Activated T-helper 1 cell treated with anti-CD3 and anti-CD28 coated beads, Interleukin-12 subunit alpha, Interleukin-12 subunit beta, Interleukin-2, Interleukin-4 antibody, amounts not matched to agents 30 ng/mL and 10 ng/mL and 1 ng/mL, durations not matched to agents 14 hours and 24 hours and 36 hours (primary cell): ENCODE results near the gene CIBAR2. TPM values are rescaled to one million over a fixed set of nuclear protein-coding genes. Genes with fewer than 3 reads are reported as not detected.

Source experiments
- DNase-seq: peaks from one replicate; pipeline ENCODE4 v3.0.0; 2021; ENCODE audit warnings: low spot score
- H3K27ac Mint-ChIP-seq: one replicate; pipeline ENCODE4 v1.8.0; 2021; ENCODE audit warnings: mild to moderate bottlenecking, mixed read lengths
- H3K27me3 Mint-ChIP-seq: one replicate; pipeline ENCODE4 v1.8.0; 2022; ENCODE audit warnings: mild to moderate bottlenecking, moderate library complexity, mixed read lengths; ENCODE audit not compliant: insufficient read depth
- H3K36me3 Mint-ChIP-seq: one replicate; pipeline ENCODE4 v1.8.0; 2021; ENCODE audit warnings: low read depth, mixed read lengths
- H3K4me1 Mint-ChIP-seq: one replicate; pipeline ENCODE4 v1.8.0; 2021; ENCODE audit warnings: low read depth, mixed read lengths
- H3K4me3 Mint-ChIP-seq: one replicate; pipeline ENCODE4 v1.8.0; 2021; ENCODE audit warnings: mild to moderate bottlenecking, moderate library complexity, mixed read lengths
- H3K9me3 Mint-ChIP-seq: one replicate; pipeline ENCODE4 v1.8.0; 2021; ENCODE audit warnings: mixed read lengths
- intact Hi-C: fragments of 100-400 bp; cut with micrococcal nuclease; formaldehyde crosslinking; loops from one replicate; pipeline ENCODE4 v1.15.1; 2024
- total RNA-seq: library from RNA; stranded (reverse); gene quantifications from 2 replicates; pipeline ENCODE4 v1.2.3, GENCODE V29; 2022

Gene CIBAR2
- total RNA-seq, 1 donor from 2014 or later = not detected

DNA sequence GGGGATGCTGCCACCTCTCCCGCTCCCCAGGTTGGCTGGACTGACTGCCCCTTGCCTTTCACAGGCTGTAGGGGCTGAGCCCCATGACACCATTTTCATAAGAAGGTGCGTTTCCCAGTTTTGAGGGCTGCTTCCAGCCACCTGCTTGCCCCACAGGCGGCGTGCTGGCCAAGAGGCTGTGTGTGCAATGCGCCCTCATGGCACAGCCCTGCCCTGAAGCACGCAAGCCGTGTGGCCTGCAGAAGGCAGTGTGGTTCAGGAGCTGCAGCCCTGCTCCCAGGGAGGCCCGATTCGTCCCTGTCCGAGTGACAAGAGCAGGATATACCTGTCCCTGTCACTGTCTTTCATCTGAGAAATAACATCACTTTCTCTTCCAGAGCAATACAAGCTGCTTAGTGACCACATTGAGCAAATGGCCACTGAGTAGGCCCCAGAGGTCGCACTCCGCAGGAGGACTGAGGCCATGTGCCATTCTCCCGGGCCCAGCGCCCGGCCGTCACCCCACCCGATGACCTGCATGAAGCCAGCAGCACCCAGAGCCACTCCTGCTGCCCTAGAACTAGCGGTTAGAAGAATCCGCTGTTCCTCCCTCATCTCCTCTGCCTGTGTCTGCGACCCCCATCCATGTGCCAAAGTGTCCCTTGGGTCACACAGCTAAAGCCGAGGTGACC, 24.2 kb downstream of the CIBAR2 start:
- intact Hi-C loops = no loop called here
- H3K4me3 Mint-ChIP-seq = no peak overlapping the region
- H3K27ac Mint-ChIP-seq = no peak overlapping the region

DNA sequence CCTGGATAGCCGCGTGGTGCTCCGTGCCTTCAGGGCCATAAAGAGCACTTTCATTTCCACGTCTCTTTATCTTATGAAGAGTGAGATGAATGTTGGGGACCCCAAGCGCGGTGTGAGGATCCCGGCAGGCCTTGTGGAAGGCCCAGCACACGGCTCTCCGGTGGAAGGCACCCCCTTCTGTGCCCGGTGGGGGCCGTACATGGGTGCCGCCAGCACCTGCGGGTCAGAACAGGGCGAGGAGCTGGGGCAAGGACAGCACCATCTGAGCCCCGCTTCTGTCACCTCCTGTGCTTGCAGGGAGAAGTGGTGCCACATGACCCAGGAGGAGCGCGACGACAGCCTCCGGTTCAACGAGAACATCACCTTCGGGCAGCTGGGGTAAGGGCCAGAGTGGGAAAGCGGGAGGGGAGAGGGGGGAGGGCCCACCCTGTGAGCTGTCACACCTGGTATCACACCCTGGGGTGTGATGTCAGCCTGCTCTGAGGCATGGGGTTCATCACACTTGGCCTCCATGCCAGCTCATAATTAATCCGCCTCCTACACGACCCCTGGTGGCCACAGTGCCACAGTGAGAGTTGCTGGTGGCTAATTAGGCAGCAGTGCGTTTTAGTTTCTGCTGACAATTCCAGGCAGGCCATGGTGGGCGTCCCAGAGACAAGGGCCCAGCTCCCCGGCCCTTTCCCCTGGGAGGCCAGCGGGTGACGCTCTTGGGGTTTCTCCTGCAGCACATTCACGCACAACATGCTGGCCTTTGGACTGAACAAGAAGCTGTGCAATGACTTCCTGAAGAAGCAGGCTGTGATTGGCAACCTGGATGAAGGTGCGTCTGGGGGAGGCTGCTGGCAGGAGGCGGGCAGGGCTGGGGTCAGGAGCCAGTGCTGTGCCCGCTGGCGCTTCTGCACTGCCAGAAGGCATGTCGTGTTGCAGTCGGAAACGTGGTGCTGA, 25.7 kb downstream of the CIBAR2 start:
- Mint-ChIP-seq H3K4me3 (no peak overlapping the region), H3K4me1 (peaks cover 7% of the 10 kb centered on the region), H3K36me3 (no peaks in the 10 kb centered on the region), H3K9me3 (no peaks in the 10 kb centered on the region), H3K27me3 (no peaks in the 10 kb centered on the region), H3K27ac (no peak overlapping the region)
- intact Hi-C loops = loop anchor here (1.0 kb wide), 5 partner anchors 31 to 332 kb away; partner anchors contain the start of gene ZDHHC7
- peak; percentile 64 for DNase-seq

More for the DNA sequence above, 24.2 kb downstream of the CIBAR2 start:
- no peaks in the 10 kb centered on the region for H3K36me3 Mint-ChIP-seq
- no peaks in the 10 kb centered on the region for H3K9me3 Mint-ChIP-seq
- H3K4me1 Mint-ChIP-seq = peaks cover 7% of the 10 kb centered on the region
- no peak for DNase-seq
- H3K27me3 Mint-ChIP-seq = no peaks in the 10 kb centered on the region

DNA sequence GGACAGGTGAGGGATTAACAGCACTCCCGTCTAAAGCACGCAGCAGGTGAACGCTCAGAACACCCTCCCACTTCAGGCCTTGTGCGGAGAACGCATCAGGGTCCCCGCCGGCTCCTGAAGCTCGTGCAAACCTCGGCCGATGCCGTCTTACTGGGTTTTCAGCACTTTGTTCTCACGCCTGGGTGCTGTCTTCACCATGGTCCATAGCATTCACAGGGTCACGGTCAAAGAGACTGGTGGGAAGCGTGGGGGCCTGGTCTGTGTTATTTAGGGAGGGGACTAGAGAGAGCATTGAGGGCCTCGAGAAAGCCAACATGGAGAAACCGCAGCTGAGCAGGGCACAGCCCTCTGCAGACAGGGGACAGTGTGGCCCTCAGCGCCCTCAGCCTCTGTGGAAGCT, 26.6 kb downstream of the CIBAR2 start:
- no peaks in the 10 kb centered on the region for H3K9me3 Mint-ChIP-seq
- intact Hi-C loops = loop anchor here (1.0 kb wide), 5 partner anchors 30 to 331 kb away; partner anchors contain the start of gene ZDHHC7

DNA sequence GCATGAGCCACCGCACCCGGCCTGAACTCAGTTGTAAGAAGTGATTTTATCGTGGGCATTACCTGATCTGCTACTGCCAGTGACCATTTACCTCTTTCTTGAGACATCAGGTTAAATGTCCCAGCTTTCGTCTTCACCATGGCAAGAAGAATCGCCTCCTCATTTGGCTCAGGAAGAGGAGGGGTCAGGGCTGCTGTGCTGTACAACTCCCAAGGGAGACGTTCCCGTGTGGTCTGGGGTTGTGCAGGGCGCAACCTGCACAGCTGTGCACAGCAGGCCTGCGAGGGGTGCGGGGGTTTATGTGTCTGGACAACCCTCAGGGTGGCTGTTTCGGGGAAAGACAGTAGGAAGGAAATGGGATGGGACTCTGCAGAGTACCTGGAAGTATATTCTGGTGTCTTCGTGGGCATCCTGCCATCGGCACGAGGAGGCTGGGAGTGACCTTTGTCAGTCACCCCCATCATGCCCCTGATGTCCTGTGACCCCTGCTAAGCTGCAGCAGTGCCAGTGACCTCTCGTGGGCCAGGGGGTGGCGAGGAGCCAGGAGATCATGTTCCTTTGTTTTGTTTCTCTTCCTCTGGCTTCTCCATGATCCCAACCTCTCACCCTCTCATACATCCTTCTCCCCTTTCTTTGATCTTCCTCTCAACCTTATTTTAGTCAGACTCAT, 27.3 kb downstream of the CIBAR2 start:
- Mint-ChIP-seq H3K27ac (no peak overlapping the region), H3K4me3 (no peak overlapping the region), H3K27me3 (no peaks in the 10 kb centered on the region), H3K9me3 (no peaks in the 10 kb centered on the region), H3K4me1 (peaks cover 7% of the 10 kb centered on the region), H3K36me3 (no peaks in the 10 kb centered on the region)
- no peak for DNase-seq
- intact Hi-C loops = no loop called here

More for the DNA sequence above, 26.6 kb downstream of the CIBAR2 start:
- H3K4me3 Mint-ChIP-seq = no peak overlapping the region
- H3K27me3 Mint-ChIP-seq = no peaks in the 10 kb centered on the region
- H3K27ac Mint-ChIP-seq = no peak overlapping the region
- DNase-seq = no peak
- peaks cover 7% of the 10 kb centered on the region for H3K4me1 Mint-ChIP-seq
- H3K36me3 Mint-ChIP-seq = no peaks in the 10 kb centered on the region

DNA sequence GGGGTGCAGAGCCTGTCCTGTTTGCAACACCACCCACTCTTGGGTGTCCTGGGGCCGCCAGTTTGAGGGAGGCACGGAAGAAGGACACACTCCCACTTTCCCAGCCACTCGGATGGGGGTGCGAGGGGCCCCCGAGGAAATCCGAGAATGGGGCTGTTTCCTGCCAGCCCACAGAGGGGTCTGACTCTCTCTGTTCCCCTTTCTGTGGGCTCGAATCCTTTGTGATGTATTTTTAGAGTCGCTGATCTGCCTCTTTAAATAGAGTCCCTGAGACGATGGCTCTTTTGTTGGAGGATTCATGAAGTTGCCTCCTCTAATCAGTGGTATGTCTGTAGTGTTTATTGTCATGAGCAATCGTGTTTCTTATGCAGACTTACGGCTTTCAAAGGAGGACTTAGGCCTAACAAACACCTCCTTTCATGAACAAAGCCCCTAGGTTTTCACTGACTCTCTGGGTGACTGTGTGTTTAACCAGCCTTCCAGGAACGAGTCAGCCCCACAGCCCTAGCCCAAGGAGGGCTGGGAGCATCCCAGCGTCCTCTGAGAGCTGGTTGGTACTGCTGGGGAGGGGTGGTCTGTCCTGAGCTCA, 29.1 kb downstream of the CIBAR2 start:
- no peak overlapping the region for H3K4me3 Mint-ChIP-seq
- H3K27ac Mint-ChIP-seq = no peak overlapping the region
- no peaks in the 10 kb centered on the region for H3K36me3 Mint-ChIP-seq
- no peaks in the 10 kb centered on the region for H3K27me3 Mint-ChIP-seq
- peaks cover 7% of the 10 kb centered on the region for H3K4me1 Mint-ChIP-seq
- intact Hi-C loops = no loop called here
- no peak for DNase-seq
- H3K9me3 Mint-ChIP-seq = no peaks in the 10 kb centered on the region

DNA sequence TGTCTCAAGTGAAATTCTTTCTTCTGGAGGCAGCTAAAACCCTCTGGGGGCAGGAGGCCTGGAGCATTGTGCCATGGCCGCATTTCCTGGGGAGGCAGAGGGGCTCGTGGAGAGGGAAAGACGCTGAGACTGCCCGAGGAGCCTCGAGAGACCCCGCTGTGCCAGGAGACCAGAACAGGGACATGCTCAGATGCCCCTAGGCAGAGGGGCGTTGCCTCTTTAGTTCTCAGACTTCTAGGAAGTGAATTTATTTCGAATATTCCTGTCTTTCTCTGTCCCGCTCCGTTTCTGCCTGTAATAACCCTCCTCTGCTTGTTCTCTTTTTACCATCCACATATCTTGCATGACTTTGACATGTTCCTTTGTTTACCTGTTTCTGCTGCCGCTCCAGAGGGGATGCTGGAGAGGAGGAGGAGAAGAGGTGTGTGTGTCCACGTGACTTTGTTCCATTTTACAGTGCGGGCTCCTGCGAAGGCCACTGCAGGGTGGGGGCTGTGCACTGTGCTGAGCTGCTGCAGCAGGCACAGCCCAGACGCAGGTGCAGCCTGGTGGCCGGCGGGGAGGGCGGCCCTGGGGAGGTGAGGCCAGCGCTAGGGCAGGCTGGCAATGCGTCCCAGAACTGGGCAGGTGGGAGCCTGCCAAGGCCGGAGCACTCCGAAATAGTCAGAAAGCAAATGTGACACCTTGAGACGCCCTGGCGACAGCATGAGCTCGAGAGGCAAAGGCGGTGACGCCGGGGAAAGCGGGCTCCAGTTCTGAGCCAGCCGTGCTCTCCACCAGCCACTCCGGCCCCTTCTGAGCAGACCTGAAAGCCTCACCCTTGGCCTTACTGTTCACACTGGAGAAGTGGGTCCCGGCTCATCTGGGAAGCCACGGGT, 29.9 kb downstream of the CIBAR2 start:
- no peak overlapping the region for H3K4me3 Mint-ChIP-seq
- H3K27ac Mint-ChIP-seq = no peak overlapping the region
- peaks cover 2% of the 10 kb centered on the region for H3K36me3 Mint-ChIP-seq
- intact Hi-C loops = no loop called here
- H3K4me1 Mint-ChIP-seq = peaks cover 7% of the 10 kb centered on the region
- H3K27me3 Mint-ChIP-seq = no peaks in the 10 kb centered on the region
- H3K9me3 Mint-ChIP-seq = no peaks in the 10 kb centered on the region
- DNase-seq = no peak

DNA sequence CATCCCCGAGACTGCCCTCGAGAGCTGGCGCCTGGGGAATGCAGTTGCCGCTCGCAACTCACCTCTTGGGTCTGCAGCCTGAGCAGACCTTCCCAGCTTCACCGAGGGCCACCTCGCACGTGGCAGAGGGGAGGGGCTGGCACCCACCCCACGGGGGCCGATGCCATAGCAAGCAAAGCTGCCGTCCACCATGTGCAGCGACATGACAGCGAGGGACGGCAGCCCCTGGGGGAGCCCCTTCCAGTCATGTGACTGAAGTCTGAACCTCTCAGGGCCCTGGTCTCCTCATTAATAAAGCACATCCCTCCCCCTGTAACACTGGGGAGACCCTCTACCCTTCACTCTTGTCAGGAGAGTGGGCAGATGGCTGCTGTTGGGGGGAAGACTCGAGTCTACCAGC, 30.5 kb downstream of the CIBAR2 start:
- H3K4me1 Mint-ChIP-seq = peaks cover 4% of the 10 kb centered on the region
- DNase-seq = no peak
- intact Hi-C loops = no loop called here
- no peak overlapping the region for H3K4me3 Mint-ChIP-seq
- no peaks in the 10 kb centered on the region for H3K9me3 Mint-ChIP-seq
- H3K36me3 Mint-ChIP-seq = peaks cover 2% of the 10 kb centered on the region
- no peaks in the 10 kb centered on the region for H3K27me3 Mint-ChIP-seq
- H3K27ac Mint-ChIP-seq = no peak overlapping the region

DNA sequence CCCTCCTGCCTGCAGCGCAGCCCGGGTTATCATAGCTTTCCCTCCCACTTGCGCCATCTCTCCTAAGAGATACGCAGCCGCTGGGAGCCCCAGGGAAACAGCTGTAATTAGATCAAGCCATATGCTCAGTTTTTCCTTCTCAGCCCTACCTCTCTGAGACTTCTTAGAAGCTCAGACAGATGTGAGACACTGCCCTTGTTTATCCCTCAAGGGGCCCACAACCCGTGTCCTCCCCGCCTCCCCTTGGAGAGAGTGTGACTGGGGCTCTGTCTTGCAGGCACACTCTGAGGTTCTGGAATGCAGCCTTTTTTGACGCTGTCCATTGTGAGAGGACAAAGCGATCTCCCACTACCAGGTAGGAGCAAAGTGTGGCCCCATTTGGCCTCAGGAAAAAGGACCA, 31.2 kb downstream of the CIBAR2 start:
- Mint-ChIP-seq H3K36me3 (peaks cover 2% of the 10 kb centered on the region), H3K9me3 (no peaks in the 10 kb centered on the region), H3K27me3 (no peaks in the 10 kb centered on the region), H3K27ac (no peak overlapping the region), H3K4me3 (no peak overlapping the region), H3K4me1 (no peaks in the 10 kb centered on the region)
- intact Hi-C loops = no loop called here
- DNase-seq = no peak

DNA sequence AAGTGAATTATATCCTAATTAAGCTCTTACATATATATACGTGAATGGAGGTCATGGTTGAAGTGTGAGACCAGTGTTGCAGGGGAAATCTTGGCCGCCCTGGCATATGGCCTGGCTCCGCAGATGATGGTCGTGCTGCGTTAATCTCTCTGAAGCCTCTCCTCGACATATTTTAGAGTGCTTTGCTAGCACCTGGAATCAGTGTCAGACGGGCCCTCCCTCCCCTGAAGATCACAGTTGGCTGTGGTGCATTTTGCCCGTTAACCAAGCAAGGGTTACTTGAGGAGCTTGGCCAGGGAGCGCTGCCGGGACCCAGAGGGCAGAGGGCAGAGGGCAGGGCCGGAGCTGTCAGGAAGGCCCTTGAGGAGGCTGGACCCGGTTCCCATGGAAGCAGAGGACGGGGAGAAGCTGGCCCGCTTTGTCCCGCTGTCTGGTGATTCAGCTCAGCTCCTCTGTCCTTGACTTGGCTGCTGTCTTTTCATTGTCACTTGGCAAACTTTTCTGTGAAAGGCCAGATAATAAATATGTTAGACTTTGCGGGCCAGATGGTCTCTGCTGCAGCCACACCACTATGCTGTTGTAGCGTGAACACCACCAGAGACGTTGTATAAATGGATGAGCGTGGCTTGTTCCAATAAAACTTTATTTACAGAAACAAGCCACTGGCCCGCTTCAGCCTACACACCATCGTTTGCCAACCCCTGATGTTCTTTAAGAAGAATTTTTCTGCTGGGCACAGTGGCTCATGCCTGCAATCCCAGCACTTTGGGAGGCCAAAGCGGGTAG, 32.3 kb downstream of the CIBAR2 start:
- Mint-ChIP-seq H3K27me3 (no peaks in the 10 kb centered on the region), H3K27ac (no peak overlapping the region)

DNA sequence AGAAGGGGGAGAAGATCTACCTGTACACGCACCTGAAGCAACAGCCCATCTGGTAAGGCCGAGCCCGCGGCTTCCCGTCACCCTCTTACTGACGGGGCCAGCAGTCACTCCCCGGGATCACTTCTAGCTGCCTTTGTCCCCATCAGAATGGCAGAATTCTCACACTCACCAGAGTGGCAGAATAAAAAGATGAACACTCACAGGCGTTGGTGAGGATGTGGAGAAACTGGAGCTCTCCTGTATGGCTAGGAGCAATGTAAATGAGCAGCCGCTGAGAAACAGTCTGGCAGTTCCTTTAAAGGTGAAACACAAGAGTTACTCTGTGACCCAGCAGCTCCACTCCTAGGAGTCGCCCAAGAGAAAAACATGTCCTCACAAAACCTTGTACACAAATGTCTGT, 33.3 kb downstream of the CIBAR2 start:
- Mint-ChIP-seq H3K4me3 (no peak overlapping the region), H3K9me3 (no peaks in the 10 kb centered on the region), H3K27me3 (no peaks in the 10 kb centered on the region), H3K4me1 (no peaks in the 10 kb centered on the region), H3K27ac (no peak overlapping the region), H3K36me3 (peaks cover 4% of the 10 kb centered on the region)
- no peak for DNase-seq
- intact Hi-C loops = no loop called here

More for the DNA sequence above, 32.3 kb downstream of the CIBAR2 start:
- Mint-ChIP-seq H3K4me3 (no peak overlapping the region), H3K36me3 (peaks cover 4% of the 10 kb centered on the region), H3K4me1 (no peaks in the 10 kb centered on the region), H3K9me3 (no peaks in the 10 kb centered on the region)
- no peak for DNase-seq
- intact Hi-C loops = no loop called here

DNA sequence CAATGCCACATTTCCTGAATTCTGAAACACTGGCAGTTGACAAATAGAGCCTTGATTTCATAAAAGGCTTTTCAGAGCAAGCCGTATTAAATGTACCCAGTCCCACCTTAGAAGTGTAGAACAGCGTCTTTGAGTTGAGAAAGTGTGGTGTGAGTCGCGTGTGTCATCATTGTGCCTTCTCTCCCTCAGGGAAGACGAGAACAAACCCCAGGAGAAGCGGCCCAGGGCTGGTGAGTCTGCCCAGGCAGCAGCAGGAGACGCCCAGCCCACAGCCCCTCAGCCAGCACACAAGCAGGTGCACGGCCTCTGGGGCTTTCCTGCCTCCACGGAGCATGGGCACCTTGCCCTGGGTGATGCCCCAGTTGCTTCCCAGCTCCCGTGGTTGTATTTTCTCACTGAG, 34.0 kb downstream of the CIBAR2 start:
- H3K36me3 Mint-ChIP-seq = peaks cover 4% of the 10 kb centered on the region
- H3K4me3 Mint-ChIP-seq = no peak overlapping the region
- no peak overlapping the region for H3K27ac Mint-ChIP-seq
- no peaks in the 10 kb centered on the region for H3K4me1 Mint-ChIP-seq
- no peak for DNase-seq
- no peaks in the 10 kb centered on the region for H3K27me3 Mint-ChIP-seq
- intact Hi-C loops = no loop called here
- H3K9me3 Mint-ChIP-seq = no peaks in the 10 kb centered on the region
